ENCODE results near the gene MICAL1. TPM values are rescaled to one million over a fixed set of nuclear protein-coding genes. Genes with fewer than 3 reads are reported as not detected.

The MICAL1 gene
- total and polyA plus RNA-seq, 2 of the 8 experiments (the other 6 are each of a cell fraction or from before 2014, with no cell fraction given): 42.5 to 55.4 TPM

- TF ChIP-seq SIX5 (IDR thresholded peaks at IDR 0.05; ENCODE audit: low read depth, low read length) (no peak), HDAC6 (IDR thresholded peaks at IDR 0.05; ENCODE audit: low read depth, low read length) (no peak), TBP (IDR thresholded peaks at IDR 0.05; ENCODE audit: low read depth, low read length) (no peak)
Measured at GRCh38 chr6:109480993-109481480, 25.5 kb upstream of the MICAL1 start (continued).

Measured in H1 (cell line).